HepG2 (cell line): Measurements from ENCODE around the gene MARCHF2. TPM values are rescaled to one million over a fixed set of nuclear protein-coding genes. Genes with fewer than 3 reads are reported as not detected.

Experiments used
- ADNP ChIP-seq: sonication (generic); formaldehyde crosslinking; IDR thresholded peaks from 2 replicates; pipeline ENCODE4 v1.4.0; 2020; ENCODE audit warnings: missing genetic modification reagents
- KAT8 ChIP-seq: IDR thresholded peaks from 2 replicates; pipeline ENCODE4 v1.6.1; 2016; ENCODE audit warnings: missing genetic modification reagents, missing compliant biosample characterization
- KLF6 ChIP-seq: IDR thresholded peaks from 2 replicates; pipeline ENCODE4 v1.8.0; 2016; ENCODE audit warnings: missing biosample characterization, missing genetic modification reagents
- MYC ChIP-seq: sonication (generic); formaldehyde crosslinking; IDR thresholded peaks from 2 replicates; pipeline ENCODE4 v1.9.0; 2021; ENCODE audit warnings: missing genetic modification reagents, borderline replicate concordance
- NFIC ChIP-seq: IDR thresholded peaks from 2 replicates; pipeline ENCODE4 v1.6.1; 2012; ENCODE audit warnings: mild to moderate bottlenecking, low read length, inconsistent platforms
- PCBP2 ChIP-seq: fragments of 200-400 bp; formaldehyde crosslinking; optimal IDR thresholded peaks from 2 replicates; pipeline ENCODE3; 2018; ENCODE audit warnings: low read length, low read depth; ENCODE audit not compliant: poor library complexity, severe bottlenecking
- POGZ ChIP-seq: sonication (generic); formaldehyde crosslinking; IDR thresholded peaks from 2 replicates; pipeline ENCODE4 v1.4.0; 2020; ENCODE audit warnings: mild to moderate bottlenecking, missing genetic modification reagents
- RXRB ChIP-seq: IDR thresholded peaks from 2 replicates; pipeline ENCODE4 v1.6.1; 2016; ENCODE audit warnings: borderline replicate concordance, missing genetic modification reagents, missing compliant biosample characterization
- TEAD3 ChIP-seq: optimal IDR thresholded peaks from 2 replicates; pipeline ENCODE3; 2016; ENCODE audit warnings: borderline replicate concordance
- YY1 ChIP-seq: IDR thresholded peaks from 2 replicates; pipeline ENCODE4 v1.6.1; 2011; ENCODE audit warnings: low read length, low read depth, moderate library complexity, mild to moderate bottlenecking; ENCODE audit not compliant: insufficient read depth, insufficient replicate concordance
- ZBTB21 ChIP-seq: sonication (generic); formaldehyde crosslinking; IDR thresholded peaks from 2 replicates; pipeline ENCODE4 v1.4.0; 2020; ENCODE audit warnings: missing genetic modification reagents
- ZNF331 ChIP-seq: sonication (generic); formaldehyde crosslinking; IDR thresholded peaks from 2 replicates; pipeline ENCODE4 v1.4.0; 2020; ENCODE audit warnings: missing genetic modification reagents
- ZNF335 ChIP-seq: sonication (generic); formaldehyde crosslinking; IDR thresholded peaks from 2 replicates; pipeline ENCODE4 v1.4.0; 2020; ENCODE audit warnings: missing genetic modification reagents
- ZNF746 ChIP-seq: sonication (generic); formaldehyde crosslinking; IDR thresholded peaks from 2 replicates; pipeline ENCODE4 v1.8.0; 2022; ENCODE audit warnings: mild to moderate bottlenecking, missing genetic modification reagents
- ZNF790 ChIP-seq: sonication (generic); formaldehyde crosslinking; IDR thresholded peaks from 2 replicates; pipeline ENCODE4 v1.8.0; 2022; ENCODE audit warnings: missing genetic modification reagents, mild to moderate bottlenecking, borderline replicate concordance
- polyA plus RNA-seq, 8 experiments: library from polyadenylated mRNA; depleted of rRNA in 3 of 8; stranded (reverse) in 7 of 8; unstranded in 1 of 8; fragments of >200 nt; fragmentation: Illumina TruSeq in 4 of 8; extraction: Trizol in 4 of 8; gene quantifications; 2 replicates each; pipeline versions ENCODE4 v1.2.1 to v1.2.3, GENCODE V29; 2011 to 2016; ENCODE audit warnings: low read depth in 4 of 8, missing spikeins in 1 of 8, mixed read lengths in 1 of 8; ENCODE audit not compliant: insufficient read depth in 1 of 8
- total RNA-seq, 5 experiments: library from RNA; depleted of rRNA; stranded (reverse); fragments of >200 nt; fragmentation: Illumina TruSeq; extraction: Trizol; gene quantifications; 2 replicates each; pipeline ENCODE4 v1.2.3, GENCODE V29; 2016; ENCODE audit warnings: low read depth in 1 of 5
- TF ChIP-seq, protein P1 (sequence below): sonication (generic); formaldehyde crosslinking; IDR thresholded peaks from 2 replicates; pipeline ENCODE4 v1.8.0; 2022; ENCODE audit warnings: missing genetic modification reagents, low read depth, mild to moderate bottlenecking, borderline replicate concordance
- TF ChIP-seq, protein P2 (sequence below): sonication (generic); formaldehyde crosslinking; IDR thresholded peaks from 2 replicates; pipeline ENCODE4 v1.8.0; 2022; ENCODE audit warnings: low read depth, missing genetic modification reagents
- TF ChIP-seq, protein P3 (sequence below): sonication (generic); formaldehyde crosslinking; IDR thresholded peaks from 2 replicates; pipeline ENCODE4 v1.5.1; 2020; ENCODE audit warnings: missing genetic modification reagents, mild to moderate bottlenecking, borderline replicate concordance
- TF ChIP-seq, protein P4 (sequence below): sonication (generic); formaldehyde crosslinking; IDR thresholded peaks from 2 replicates; pipeline ENCODE4 v1.9.0; 2021; ENCODE audit warnings: missing genetic modification reagents, mild to moderate bottlenecking, borderline replicate concordance
- TF ChIP-seq, protein P5 (sequence below): sonication (generic); formaldehyde crosslinking; conservative IDR thresholded peaks from 2 replicates; pipeline ENCODE4 v1.8.0; 2022; ENCODE audit warnings: mild to moderate bottlenecking, moderate library complexity, missing genetic modification reagents

MARCHF2 gene
- total and polyA plus RNA-seq, 2 of the 13 experiments (the other 11 are each of a cell fraction or from before 2014, with no cell fraction given): 12.7 to 13.0 TPM

DNA sequence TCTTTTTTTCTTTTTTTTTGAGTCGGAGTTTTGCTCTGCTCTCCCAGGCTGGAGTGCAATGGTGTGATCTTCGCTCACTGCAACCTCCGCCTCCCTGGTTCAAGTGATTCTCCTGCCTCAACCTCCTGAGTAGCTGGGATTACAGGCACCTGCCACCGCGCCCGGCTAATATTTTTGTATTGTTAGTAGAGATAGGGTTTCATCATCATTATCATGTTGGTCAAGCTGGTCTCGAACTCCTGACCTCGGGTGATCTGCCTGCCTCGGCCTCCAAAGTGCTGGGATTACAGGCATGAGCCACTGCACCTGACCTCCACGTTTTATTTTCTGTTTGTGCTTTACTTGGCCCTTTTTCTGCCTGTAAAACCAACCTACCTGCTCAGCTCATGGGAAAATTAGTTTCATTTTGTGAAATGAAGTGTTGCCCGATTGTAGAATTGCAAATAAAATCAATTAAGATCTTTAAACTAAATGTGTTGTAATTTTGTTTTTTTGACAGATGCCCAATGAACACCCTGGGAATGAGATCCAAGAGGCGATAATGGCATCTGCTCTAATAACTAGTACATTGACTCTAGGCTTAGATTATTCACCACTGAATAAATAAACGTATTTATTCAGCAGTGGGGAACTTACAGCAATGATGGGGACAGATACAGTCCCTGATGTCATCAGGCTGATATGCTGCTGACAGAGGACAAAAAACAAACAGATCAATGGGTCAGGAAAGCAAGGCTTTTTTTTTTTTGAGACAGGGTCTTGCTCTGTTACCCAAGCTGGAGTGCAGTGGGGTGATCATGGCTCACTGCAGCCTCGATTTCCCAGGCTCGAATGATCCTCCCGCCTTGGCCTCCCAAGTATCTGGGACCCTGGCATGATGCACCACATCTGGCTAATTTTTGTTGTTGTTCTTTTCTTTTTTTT is 25.2 kb upstream of the MARCHF2 start (continued):
- peak; percentile 50; the same call in 1 of the 2 replicates for TF ChIP-seq ZNF746 (CRISPR knock-in tag)
- TF ChIP-seq, protein P1, sequence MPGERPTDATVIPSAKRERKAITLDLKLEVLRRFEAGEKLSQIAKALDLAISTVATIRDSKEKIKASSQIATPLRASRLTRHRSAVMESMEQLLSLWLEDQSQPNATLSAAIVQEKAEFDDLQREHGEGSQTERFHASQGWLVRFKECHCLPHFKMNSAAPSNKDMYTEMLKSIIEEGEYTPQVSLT (CRISPR knock-in tag): no peak
- peak; percentile 97 for TF ChIP-seq ZBTB21 (CRISPR knock-in tag)
- peak; percentile 82; the same call in 1 of the 2 replicates for TF ChIP-seq POGZ (CRISPR knock-in tag)
- TF ChIP-seq NFIC: peak; percentile 74; the same call in 1 of the 2 replicates
- TF ChIP-seq ZNF331: peak; percentile 79; the same call in 1 of the 2 replicates
- peak; percentile 92 for TF ChIP-seq ADNP (CRISPR knock-in tag)
- TF ChIP-seq, protein P2, sequence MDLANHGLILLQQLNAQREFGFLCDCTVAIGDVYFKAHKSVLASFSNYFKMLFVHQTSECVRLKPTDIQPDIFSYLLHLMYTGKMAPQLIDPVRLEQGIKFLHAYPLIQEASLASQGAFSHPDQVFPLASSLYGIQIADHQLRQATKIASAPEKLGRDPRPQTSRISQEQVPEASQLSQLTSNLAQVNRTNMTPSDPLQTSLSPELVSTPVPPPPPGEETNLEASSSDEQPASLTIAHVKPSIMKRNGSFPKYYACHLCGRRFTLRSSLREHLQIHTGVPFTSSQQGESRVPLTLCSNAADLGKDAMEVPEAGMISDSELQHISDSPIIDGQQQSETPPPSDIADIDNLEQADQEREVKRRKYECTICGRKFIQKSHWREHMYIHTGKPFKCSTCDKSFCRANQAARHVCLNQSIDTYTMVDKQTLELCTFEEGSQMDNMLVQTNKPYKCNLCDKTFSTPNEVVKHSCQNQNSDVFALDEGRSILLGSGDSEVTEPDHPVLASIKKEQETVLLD (CRISPR knock-in tag): 0 out of 2 replicates have a peak, but pooled peaks have one; percentile 28
- TF ChIP-seq ZNF335 (CRISPR knock-in tag): 0 out of 2 replicates have a peak, but pooled peaks have one; percentile 44
- TF ChIP-seq TEAD3: peak; percentile 77
- TF ChIP-seq MYC (CRISPR knock-in tag): no peak
- TF ChIP-seq, protein P3, sequence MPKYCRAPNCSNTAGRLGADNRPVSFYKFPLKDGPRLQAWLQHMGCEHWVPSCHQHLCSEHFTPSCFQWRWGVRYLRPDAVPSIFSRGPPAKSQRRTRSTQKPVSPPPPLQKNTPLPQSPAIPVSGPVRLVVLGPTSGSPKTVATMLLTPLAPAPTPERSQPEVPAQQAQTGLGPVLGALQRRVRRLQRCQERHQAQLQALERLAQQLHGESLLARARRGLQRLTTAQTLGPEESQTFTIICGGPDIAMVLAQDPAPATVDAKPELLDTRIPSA (CRISPR knock-in tag): no peak
- TF ChIP-seq, protein P4, sequence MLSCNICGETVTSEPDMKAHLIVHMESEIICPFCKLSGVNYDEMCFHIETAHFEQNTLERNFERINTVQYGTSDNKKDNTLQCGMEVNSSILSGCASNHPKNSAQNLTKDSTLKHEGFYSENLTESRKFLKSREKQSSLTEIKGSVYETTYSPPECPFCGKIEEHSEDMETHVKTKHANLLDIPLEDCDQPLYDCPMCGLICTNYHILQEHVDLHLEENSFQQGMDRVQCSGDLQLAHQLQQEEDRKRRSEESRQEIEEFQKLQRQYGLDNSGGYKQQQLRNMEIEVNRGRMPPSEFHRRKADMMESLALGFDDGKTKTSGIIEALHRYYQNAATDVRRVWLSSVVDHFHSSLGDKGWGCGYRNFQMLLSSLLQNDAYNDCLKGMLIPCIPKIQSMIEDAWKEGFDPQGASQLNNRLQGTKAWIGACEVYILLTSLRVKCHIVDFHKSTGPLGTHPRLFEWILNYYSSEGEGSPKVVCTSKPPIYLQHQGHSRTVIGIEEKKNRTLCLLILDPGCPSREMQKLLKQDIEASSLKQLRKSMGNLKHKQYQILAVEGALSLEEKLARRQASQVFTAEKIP (CRISPR knock-in tag): no peak
- TF ChIP-seq, protein P5, sequence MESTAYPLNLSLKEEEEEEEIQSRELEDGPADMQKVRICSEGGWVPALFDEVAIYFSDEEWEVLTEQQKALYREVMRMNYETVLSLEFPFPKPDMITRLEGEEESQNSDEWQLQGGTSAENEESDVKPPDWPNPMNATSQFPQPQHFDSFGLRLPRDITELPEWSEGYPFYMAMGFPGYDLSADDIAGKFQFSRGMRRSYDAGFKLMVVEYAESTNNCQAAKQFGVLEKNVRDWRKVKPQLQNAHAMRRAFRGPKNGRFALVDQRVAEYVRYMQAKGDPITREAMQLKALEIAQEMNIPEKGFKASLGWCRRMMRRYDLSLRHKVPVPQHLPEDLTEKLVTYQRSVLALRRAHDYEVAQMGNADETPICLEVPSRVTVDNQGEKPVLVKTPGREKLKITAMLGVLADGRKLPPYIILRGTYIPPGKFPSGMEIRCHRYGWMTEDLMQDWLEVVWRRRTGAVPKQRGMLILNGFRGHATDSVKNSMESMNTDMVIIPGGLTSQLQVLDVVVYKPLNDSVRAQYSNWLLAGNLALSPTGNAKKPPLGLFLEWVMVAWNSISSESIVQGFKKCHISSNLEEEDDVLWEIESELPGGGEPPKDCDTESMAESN (CRISPR knock-in tag): peak; percentile 55; the same call in 1 of the 2 replicates
- no peak for TF ChIP-seq PCBP2
- peak; percentile 66; the same call in 1 of the 2 replicates for TF ChIP-seq KLF6
- no peak for TF ChIP-seq ZNF790 (CRISPR knock-in tag)
- TF ChIP-seq RXRB (CRISPR knock-in tag): peak; percentile 93
- TF ChIP-seq KAT8 (CRISPR knock-in tag): peak; percentile 59
- TF ChIP-seq YY1: no peak
